Activated CD4-positive, alpha-beta T cell treated with anti-CD3 and anti-CD28 coated beads, Interleukin-2, Interleukin-4, amounts not matched to agents 100 ng/mL and 50 ng/mL, durations not matched to agents 16 hours and 8 hours (primary cell): Measurements from ENCODE around the gene DUSP5.

ENCODE experiments used
- DNase-seq: peaks from one replicate; pipeline ENCODE4 v3.0.0-alpha.2; 2020; ENCODE audit warnings: low spot score

The DUSP5 gene

DNA sequence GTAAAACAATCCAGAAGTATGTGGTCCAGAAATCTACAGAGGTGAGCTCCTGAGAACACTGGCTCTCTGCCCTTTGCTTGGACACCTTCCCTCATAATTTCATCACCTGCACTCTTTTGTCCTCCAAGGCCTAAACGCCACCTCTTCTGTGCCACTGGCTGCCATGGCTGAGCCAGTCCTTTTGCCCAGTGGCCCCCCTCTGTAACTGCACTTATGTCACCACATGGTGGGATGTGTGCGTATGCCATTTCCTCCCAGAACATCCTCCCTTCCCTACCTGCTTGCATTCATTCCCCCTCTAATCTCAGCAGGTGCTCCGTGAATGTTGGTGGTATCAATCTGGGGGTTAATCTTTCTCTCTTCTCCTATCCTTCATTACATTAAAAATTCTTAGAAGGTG is 17.3 kb upstream of the DUSP5 start:
- DNase-seq: no peak

DNA sequence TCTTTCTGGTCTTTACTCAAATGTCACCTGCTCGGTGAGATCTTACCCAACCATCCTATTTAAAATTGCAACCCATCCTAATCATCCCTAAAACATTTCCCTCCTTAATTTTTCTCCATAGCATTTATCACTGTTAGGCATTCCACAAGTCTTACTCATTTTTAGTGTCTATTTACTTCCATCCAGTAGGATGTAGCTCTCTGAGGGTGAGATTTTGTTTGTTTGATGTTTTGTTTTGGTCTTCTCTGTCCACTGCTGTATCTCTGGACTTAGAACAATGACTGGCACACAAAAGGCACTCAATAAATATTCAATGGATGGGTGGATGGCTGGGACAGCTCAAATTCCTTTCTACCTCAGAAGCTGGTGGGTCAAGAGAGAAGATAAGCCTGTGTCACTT is 15.8 kb upstream of the DUSP5 start:
- DNase-seq: no peak

DNA sequence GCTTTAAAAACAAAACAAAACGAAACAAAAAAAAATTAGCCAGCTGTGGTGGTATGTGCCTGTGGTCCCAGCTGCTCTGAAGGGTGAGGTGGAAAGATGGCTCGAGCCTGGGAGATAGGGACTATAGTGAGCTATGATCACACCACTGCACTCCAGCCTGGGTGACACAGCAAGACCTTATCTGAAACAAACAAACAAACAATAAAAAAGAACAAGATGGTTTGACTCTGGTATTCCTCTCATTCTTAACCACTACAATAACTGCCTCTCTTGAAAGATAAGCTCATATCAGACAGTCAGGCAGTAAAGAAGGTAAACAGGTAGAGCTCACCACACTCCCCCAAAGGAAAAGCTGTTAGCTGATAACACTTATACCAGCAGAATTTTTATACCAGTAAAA is 14.1 kb upstream of the DUSP5 start:
- DNase-seq: no peak

DNA sequence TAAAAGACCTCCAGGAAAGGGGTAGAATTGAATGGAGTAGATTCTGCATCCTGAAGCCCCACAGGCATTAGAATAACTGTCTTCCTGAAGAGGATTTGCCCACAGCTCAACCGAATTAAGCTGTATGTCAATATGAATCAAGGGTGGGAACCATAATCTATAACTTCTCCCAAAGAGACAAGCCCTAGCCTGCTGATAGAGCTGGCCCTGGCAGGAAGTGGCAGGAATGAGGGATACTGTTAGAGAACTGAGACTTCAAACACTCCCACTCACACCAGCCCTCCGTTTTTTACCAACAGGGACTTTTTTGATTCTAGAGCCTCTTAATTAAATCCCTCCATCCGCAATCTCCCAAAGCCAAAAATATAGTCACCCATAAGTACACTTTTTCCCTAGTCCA is 12.2 kb upstream of the DUSP5 start:
- no peak for DNase-seq

DNA sequence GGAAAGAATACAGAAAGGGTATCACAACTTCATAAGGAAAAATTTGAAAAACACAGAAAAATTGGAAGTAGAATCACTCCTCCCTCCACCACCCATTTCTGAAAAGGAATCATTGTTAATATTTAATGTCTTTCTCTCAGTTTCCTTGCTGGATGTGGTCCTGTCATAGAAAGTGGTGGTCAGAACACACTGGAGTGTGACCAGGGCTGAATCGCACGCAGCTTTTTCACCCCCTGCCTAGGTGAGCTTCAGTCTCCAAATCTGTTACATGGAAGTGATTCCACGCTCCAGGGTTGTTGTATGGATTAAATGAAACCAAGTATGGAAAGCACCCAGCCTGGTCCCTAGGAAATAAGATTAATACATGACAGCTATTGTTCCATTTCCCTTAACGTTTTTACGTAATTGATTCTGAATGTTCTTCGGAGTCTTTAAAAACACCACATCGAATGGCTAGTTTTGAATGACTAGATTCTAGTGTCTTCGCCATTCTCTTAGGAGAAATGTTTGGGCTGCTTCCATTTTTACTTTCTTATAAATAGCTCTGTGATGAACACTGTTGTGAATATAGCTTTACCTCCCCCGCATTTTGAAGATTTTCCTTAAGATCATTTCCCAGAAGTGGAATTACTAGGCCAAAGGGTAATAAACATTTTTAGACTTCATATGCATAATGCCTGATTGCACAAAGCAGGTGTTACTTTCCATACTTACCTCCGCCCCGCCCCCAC is 10.9 kb upstream of the DUSP5 start:
- DNase-seq: no peak

DNA sequence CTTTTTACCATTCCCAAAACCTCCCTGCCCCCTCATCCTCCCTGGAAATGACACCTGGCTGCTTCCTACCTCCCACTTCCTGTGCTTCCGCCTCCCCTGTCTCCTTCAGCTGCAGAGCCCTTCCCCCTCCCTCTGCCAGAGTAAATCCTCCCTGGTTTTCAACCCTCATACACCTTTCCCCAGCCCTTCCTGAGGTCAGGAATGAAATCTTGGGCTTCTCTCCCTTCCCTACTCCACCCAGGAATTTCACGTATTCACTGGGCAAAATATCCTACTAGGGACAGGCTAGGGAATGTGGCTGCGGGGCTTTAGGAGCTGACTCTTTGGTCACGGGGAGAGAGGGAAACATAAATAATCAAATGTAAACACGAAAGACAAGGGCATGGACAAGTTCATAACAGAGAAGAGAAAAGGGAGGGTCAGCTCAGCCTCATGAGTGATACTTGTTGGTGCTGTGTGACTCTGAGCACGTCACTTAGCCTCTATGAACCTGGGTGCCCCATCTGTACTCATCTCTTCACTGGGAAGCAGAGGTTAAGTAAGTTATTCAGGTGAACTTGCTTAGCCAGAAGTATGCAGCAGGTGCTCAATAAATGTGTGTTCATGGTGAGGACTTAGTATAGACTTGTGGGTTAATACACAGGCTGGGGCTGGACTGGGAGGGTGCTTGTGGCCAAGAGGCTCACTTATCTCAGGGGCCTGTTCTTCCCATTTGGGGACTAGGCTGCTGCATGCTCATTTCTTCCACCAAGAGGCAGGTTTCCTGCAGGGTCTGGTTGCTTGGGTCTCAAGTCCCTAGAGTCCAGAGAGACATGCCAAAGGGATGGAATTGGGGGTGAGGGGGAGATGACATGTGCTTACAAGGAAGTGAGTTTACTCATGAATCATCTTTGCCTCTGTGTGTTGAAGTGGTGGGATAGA is 10.0 kb upstream of the DUSP5 start:
- DNase-seq: no peak

DNA sequence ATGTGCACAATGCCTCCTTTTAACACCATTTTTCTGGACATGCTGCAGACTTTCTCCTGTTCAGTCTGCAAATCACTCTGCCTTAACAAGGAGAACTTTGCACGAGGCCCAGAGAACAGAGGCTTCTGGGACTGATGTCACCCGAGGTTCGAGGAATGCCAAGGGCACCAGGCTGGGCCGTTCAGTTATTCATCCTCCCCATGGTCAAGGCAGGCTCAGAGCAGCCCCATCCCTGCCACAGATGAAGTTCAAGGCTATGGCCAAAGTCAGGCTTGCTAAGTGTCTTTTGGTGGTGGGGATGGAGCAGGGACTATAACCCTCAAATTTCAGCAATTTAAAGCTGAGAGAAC is 9.4 kb upstream of the DUSP5 start:
- no peak for DNase-seq

DNA sequence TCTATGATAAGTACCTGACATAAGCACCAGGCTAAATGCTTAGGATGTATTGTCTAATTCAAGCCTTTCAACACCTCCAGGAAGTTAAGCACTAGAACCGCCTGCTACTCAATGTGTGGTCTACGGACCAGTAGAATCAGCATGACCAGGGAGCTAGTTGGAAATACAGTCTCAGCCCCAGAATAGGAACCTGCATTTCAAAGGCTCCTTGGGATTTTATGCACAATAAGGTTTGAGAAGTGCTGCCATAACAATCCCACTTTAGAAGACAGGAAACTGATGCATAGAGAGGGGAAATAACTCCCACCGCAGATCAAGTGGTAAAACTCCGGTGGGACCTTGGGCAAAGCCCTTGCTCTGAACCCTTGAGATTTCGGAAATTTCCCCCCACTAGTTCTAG is 8.8 kb upstream of the DUSP5 start:
- DNase-seq: no peak

DNA sequence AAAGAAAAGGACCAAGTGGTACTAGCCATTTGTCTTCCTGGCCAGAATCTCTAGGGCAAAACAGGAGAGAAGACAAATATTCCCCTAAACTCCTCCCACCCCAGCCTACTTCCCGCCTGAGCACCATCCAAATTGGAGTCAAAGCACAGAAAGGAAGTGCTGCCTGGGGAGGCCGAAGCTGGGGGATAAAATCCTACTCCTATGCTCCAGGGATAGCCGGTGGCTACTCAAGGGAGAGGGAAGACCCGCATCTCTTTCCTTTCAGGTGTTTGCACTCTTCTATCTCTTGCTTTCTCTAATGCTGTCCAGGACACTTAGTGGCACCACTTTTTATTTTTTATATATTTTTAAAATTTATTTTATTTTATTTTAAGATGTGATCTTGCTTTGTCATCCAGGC is 7.1 kb upstream of the DUSP5 start:
- DNase-seq: no peak

DNA sequence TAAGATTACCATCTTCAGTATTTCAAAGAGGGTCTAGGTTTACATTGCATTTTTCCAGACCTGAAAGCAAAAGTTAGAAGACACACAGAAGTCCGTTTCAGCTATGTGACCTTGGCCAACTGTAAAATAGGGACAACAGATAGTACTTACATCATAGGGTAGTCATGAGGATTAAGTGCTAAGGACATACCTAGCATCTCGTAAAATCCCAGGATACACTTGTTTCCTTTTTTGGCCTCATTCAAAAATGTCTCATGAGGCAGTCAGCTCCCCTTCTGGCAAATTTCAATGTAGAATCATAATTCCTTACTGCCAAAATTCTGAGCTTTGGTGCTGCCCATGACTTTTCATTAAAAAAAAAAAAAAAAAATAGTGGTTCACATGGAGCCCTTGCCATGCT is 6.4 kb upstream of the DUSP5 start:
- no peak for DNase-seq

DNA sequence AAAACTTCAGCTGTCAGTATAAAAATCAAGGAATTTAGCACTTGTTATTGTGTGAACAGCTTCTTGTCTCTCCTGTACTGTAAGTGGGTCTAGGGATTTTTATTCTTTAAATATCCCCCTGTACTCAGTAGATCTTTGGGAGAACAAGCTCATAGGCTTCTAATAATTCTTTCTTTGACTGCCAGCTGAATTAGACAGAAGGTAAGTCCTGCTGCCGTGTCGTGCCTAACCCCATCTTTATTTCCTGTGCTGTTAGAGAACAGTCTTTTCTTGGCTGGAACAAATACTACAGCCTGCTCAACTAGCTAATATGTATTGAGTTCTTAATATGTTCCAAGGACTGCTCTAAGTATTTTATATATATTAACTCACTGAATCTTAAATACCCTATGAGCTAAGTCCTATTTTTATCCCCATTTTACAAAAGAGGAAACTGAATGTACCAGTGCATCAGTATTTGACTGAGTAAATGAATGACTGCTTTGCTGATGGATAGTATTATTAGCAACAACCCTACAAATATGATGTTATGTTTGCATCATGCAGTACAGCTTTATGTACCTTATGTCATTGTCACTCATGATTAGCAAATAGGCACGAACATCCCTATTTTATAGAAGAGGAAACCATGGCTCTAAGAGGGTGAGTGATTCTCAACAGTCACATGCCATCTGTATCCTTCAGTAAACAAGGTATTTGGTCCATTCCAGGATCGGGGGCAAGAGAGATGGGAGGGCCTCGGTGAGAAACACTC is 5.5 kb upstream of the DUSP5 start:
- DNase-seq: no peak

DNA sequence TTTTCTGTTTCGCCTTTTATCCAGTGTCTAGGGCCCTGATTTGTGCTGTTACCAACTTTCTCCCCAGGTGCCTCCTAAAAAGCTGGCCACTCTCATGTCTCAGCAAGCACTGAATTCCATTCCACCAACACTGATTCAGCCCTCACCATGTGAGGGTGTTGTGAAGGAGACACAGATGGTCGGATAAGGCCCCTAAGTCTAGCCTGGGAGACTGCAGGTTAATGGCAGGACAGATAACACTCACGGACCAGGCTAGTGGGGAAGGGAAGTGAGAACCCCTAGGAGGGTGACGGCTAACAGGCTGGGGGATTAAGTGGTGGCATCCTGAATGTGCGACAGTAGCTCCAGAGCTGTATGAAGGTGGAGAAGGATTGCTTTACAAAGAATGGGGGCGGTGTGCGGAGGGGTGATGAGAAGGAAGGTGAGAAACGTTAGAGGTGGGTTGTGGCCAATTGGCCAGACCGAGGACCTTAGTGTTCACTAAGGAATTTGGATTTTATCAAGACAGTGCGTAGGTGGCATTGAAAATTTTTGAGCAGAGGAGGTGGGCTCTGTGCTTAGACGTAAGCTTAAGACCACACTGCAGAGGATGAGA is 3.8 kb upstream of the DUSP5 start:
- DNase-seq: no peak

DNA sequence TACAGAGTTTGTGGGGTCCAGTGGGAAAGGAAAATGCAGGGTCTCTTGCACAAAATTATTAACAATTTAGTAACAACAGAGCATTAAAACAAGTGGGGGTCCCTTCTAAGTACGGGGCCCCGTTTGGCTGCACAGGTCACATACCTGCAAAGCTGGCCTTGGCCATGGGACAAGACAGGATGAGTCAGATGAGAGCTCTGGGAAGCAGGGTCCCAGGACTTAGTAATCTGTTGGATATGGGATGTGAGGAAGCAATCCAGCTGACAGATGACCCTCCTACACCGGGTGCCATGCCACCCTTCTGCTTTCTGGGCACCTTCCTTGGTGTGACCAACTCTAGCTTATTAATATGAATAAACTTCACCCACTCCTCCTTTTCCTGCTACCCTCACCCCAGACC is 3.2 kb upstream of the DUSP5 start:
- DNase-seq: no peak

DNA sequence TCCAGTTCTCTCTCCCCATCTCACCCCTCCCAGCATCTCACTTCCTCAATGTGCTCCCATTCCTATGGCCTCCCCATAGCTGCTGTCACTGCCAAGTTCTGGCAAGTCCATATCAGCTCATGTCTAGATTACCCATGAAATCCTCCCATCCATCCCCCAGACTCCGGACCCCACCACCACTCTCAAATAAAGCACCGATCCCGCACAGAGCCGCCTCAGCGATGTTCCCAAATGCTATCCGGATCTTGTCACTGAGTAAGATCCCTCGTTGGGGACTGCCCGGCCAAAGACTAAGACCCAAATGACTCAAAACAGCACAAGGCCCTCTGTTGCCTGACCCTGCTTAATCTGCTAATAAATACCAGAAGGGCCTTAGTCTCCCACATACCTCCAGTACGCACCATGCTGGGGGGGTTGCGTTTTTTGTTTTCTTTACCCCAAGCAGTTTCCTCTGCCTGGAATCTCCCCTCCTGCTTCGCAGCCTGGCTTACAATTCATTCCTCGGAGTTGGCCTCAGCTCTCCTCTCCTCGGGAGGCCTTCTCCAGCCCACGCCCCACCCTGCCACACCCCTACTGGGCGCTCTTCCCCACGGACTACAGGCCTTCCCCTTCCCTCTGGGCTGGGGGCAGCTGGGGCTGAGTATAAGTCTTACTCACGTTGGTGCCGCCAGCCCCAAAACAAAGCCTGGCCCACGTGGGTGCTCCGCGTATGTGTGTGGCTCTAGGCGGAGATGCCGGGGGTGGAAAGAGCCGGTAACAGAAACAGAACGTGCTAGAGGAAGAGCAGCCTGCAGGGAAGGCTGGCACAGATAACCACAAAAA is 1.8 kb upstream of the DUSP5 start:
- peak; percentile 47 for DNase-seq

DNA sequence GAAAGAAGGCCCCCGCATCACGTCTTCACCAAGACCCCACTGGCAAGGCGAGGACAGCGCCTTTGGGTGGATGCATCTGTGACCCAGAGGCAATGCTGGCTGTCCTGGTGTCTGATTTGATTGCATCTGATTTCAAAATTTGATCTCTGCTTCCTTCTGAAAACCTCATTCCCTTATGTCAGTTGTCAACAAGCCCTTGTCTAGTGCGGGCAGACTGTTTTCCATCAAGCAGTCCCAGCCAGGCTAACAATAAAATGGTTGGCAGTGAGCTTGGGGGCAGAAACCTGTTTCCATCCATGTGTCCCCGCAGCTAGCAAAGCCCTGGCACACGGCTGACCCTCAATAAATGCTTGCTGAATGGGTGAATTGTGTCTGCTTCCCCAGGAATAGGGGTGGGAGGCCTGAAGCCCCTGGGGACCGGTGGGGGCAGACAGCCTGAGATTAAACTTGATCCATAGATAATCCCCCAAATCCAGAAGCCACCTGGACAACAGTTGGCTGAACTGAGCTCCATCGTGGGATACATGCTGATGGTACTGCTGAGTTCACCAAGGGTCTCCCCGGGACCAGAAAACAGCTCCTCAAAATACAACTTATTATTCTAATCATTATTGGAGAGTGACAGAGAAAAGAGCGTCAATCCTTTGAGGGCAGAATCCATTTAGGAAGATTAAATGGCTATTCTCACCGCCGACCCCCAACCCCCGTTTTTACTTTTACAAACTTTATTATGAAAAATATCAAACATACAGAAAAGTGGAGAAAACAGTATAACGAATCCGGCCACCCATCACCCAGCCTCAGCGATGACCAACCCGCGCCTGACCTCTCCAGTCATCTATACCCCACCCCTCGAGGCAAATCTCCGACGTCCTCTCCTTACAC is 912 bp upstream of the DUSP5 start:
- no peak for DNase-seq

DNA sequence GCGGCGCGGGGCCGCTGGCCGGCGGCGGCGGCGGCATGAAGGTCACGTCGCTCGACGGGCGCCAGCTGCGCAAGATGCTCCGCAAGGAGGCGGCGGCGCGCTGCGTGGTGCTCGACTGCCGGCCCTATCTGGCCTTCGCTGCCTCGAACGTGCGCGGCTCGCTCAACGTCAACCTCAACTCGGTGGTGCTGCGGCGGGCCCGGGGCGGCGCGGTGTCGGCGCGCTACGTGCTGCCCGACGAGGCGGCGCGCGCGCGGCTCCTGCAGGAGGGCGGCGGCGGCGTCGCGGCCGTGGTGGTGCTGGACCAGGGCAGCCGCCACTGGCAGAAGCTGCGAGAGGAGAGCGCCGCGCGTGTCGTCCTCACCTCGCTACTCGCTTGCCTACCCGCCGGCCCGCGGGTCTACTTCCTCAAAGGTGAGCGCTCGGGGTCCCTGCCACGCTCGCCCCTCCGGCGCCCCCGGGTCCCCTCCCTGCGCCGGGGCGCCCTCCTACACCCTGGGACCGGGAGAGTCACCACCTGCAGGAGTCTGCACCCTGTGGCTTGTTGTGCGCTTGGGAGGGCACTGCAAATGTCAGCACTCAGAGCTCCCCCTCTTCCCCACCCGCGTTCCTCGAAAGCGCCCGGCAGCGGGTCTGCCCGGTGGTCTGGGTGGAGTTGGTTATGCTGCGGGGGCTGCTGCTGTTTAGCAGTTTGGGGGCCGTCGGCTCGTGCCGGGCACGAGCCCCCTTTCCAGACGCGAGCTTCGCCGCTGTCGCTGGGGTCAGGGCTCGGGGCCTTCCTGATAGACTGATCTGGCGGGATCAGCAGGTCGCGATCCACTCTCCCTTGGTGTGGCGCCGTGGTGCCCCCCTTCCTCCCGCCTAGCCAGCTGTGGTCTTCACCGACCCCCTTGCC is 627 bp downstream of the DUSP5 start:
- DNase-seq: peak; percentile 48

DNA sequence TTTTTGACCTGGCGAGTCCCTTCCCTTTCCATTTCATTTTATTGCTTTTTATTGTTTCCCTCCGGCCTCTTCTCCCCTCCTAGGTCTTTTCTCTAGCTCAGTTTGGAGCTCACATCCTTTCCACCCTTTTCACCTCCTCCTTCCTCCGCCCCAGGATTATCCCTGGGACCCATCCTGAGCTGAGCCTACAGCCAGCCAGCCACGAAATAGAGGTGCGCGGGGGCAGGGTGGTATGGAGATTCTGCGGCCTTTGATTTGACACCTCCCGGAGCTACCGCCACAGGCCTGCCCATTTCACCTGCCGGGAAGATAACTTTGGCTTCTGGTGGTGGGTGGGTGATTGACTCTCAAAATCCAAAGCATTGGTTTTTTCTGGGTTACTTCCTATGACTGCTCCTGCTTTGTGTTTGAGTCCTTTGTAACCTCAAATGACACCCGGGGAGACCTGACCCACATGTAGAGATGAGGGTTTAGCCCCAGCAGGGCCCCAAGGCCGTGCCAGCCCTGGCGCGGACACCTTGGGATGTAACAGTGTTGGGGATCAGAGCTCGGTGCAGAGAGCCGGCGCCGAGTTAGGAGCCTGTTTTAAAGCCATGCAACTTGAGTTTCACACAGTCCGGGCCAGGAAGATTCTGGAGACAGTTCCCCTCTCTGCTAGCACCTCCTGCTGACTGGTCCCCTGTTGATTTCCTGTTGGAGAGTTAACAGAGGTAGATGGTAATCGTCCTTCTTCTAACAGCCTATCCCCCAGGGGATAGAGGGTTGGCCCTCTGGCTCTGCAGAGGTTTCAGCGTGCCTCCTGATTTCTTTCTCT is 1.5 kb downstream of the DUSP5 start:
- peak; percentile 71 for DNase-seq

DNA sequence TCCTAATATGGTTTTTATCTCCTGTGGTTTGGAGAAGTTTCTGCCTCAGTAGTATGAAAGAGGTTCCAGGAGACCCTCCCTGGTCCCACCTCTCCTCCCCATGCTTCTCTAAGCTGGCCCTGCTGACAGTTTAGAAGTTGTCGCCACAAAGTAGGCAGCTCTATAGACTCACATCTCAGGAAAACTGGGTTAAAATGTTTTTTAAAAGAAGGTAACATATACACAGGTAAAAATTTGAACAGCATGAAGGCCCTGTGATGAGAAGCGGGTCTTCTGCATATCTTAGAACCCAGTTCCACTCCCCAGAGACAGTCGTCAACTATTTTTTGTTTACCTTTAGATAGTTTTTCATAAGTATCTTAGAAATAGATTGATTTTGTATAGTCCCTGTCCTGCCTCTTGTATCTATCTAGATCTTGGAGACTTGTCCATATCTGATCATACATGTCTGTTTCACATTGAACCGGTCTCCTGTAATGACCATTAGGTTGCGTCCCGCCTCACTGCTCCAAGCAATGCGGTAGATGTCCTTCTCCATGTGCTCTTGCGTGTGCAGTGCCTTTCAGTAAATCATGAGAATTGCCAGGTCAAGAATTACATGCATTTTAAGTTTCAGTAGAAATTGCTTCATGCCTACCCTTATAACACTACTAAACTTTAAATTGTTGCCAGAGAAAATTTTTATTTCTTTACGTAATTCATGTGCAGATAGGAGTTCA is 2.2 kb downstream of the DUSP5 start:
- DNase-seq: no peak
